ENCODE results near the gene SNX6. TPM values are rescaled to one million over a fixed set of nuclear protein-coding genes. Genes with fewer than 3 reads are reported as not detected.

SNX6 gene
- total RNA-seq, 1 donor from 2014 or later, result 365 TPM

DNA sequence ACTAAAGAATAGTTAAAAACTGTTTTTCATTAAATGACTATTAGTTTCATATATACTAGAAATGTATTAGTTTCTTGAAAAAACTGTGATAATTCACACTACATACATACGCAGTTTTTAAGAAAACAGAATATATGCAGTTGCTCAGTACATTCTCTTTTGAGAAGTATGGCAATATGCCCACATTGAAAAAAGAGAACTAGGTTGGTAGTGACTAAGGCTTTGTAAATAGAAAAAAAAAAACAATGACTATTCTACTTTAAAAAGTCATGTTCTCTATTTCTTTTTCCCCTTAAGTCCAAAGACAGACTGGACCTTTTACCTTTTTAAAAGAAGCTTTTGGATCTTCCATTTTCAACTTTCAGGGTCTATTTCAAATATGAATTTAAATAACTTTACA is 25.0 kb downstream of the SNX6 start:
- H3K9me3 Mint-ChIP-seq, result no peaks in the 10 kb centered on the region
- H3K27me3 ChIP-seq, result no peaks in the 10 kb centered on the region
- H3K9me3 ChIP-seq (ENCODE audit: low read depth), result no peaks in the 10 kb centered on the region
- H3K36me3 ChIP-seq, result peaks cover 31% of the 10 kb centered on the region
- peaks cover 22% of the 10 kb centered on the region for H3K36me3 Mint-ChIP-seq
- H3K4me1 ChIP-seq, result no peaks in the 10 kb centered on the region
- H3F3A ChIP-seq (ENCODE audit: low read depth), result no peaks in the 10 kb centered on the region
- H4K20me1 ChIP-seq (ENCODE audit: low read depth), result no peaks in the 10 kb centered on the region
- H2AFZ ChIP-seq (replicated peaks), result no peak overlapping the region
- DNase-seq (ENCODE audit: low spot score), result no peak
- no peak overlapping the region for H3K4me2 ChIP-seq
- no peak overlapping the region for H3K4me3 ChIP-seq
- no peak overlapping the region for H3K4me3 Mint-ChIP-seq
- H3K27ac Mint-ChIP-seq, result no peak overlapping the region
- no peak for TF ChIP-seq EZH2 (IDR thresholded peaks at IDR 0.05)
- TF ChIP-seq, protein P1, sequence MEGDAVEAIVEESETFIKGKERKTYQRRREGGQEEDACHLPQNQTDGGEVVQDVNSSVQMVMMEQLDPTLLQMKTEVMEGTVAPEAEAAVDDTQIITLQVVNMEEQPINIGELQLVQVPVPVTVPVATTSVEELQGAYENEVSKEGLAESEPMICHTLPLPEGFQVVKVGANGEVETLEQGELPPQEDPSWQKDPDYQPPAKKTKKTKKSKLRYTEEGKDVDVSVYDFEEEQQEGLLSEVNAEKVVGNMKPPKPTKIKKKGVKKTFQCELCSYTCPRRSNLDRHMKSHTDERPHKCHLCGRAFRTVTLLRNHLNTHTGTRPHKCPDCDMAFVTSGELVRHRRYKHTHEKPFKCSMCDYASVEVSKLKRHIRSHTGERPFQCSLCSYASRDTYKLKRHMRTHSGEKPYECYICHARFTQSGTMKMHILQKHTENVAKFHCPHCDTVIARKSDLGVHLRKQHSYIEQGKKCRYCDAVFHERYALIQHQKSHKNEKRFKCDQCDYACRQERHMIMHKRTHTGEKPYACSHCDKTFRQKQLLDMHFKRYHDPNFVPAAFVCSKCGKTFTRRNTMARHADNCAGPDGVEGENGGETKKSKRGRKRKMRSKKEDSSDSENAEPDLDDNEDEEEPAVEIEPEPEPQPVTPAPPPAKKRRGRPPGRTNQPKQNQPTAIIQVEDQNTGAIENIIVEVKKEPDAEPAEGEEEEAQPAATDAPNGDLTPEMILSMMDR (IDR thresholded peaks at IDR 0.05), result no peak
- no peak for TF ChIP-seq EZH2phosphoT487 (IDR thresholded peaks at IDR 0.05)
- H3K79me2 ChIP-seq (ENCODE audit: low read depth), result no peaks in the 10 kb centered on the region
- no peaks in the 10 kb centered on the region for H3K27me3 Mint-ChIP-seq (ENCODE audit: insufficient read depth, low read depth)
- no peaks in the 10 kb centered on the region for H3K4me1 Mint-ChIP-seq
- H3K27ac ChIP-seq, result no peak overlapping the region
- no peak overlapping the region for H3K9ac ChIP-seq

DNA sequence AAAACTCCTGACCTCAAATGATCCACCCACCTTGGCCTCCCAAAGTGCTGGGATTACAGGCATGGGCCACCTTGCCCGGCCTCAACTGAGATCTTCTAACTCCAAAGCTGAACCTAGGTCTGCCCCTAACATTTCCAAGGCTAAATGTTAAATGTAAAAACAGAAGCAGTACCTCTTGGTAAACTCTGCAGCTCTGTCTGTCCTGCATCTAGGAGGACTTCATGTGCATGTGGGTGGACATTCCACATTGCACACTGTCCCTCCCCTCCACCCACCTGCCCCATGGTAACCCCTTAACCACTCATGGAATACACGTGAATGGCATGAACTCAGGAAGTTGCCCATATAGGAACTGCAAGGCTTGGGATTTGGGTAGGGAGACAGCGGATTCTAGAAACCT is 33.1 kb downstream of the SNX6 start:
- H3K27ac ChIP-seq, result no peak overlapping the region
- no peaks in the 10 kb centered on the region for H3F3A ChIP-seq (ENCODE audit: low read depth)
- H3K9me3 Mint-ChIP-seq, result no peaks in the 10 kb centered on the region
- no peaks in the 10 kb centered on the region for H3K79me2 ChIP-seq (ENCODE audit: low read depth)
- no peaks in the 10 kb centered on the region for H3K27me3 ChIP-seq
- H3K4me1 Mint-ChIP-seq, result no peaks in the 10 kb centered on the region
- TF ChIP-seq EZH2phosphoT487 (IDR thresholded peaks at IDR 0.05) (no peak), EZH2 (IDR thresholded peaks at IDR 0.05) (no peak)
- TF ChIP-seq, protein P1 (IDR thresholded peaks at IDR 0.05), result no peak
- no peaks in the 10 kb centered on the region for H3K4me1 ChIP-seq
- no peaks in the 10 kb centered on the region for H3K9me3 ChIP-seq (ENCODE audit: low read depth)
- H3K4me2 ChIP-seq, result no peak overlapping the region
- H3K27me3 Mint-ChIP-seq (ENCODE audit: insufficient read depth, low read depth), result no peaks in the 10 kb centered on the region
- peaks cover 30% of the 10 kb centered on the region for H3K36me3 Mint-ChIP-seq
- H3K27ac Mint-ChIP-seq, result no peak overlapping the region
- H4K20me1 ChIP-seq (ENCODE audit: low read depth), result no peaks in the 10 kb centered on the region
- H3K36me3 ChIP-seq, result peaks cover 9% of the 10 kb centered on the region
- H2AFZ ChIP-seq (replicated peaks), result no peak overlapping the region
- H3K4me3 ChIP-seq, result no peak overlapping the region
- H3K9ac ChIP-seq, result no peak overlapping the region
- no peak for DNase-seq (ENCODE audit: low spot score)
- no peak overlapping the region for H3K4me3 Mint-ChIP-seq

DNA sequence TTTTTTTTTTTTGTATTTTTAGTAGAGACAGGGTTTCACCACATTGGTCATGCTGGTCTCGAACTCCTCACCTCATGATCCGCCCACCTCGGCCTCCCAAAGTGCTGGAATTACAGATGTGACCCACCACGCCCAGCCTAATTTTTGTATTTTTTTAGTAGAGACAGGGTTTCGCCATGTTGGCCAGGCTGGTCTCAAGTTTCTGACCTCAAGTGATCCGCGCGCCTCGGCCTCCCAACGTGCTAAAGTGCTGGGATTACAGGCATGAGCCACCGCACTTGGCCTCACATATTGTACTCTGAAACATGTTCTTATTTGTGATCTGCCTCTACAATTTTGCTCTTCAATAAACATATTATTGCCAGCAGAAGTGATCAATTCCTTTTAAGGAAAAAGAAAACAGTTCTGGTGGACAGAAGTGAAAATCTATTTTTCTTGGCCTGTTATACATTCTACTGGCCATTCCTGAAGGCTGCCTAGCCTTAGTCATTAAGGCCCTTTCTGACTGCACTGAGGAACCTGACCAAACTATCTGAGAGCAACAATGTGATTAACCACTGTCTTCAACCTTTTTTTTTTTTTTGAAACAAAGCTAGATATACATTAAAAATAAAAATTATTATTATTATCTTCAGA is 36.1 kb downstream of the SNX6 start:
- no peaks in the 10 kb centered on the region for H3K4me1 ChIP-seq
- H3K27me3 ChIP-seq, result no peaks in the 10 kb centered on the region
- H3K9me3 ChIP-seq (ENCODE audit: low read depth), result no peaks in the 10 kb centered on the region
- Mint-ChIP-seq H3K4me1 (no peaks in the 10 kb centered on the region), H3K27me3 (ENCODE audit: insufficient read depth, low read depth) (no peaks in the 10 kb centered on the region), H3K27ac (no peak overlapping the region), H3K4me3 (no peak overlapping the region), H3K36me3 (peaks cover 28% of the 10 kb centered on the region), H3K9me3 (no peaks in the 10 kb centered on the region)
- TF ChIP-seq EZH2phosphoT487 (IDR thresholded peaks at IDR 0.05), result no peak
- no peak for TF ChIP-seq EZH2 (IDR thresholded peaks at IDR 0.05)
- TF ChIP-seq, protein P1 (IDR thresholded peaks at IDR 0.05), result no peak
- H3K79me2 ChIP-seq (ENCODE audit: low read depth), result no peaks in the 10 kb centered on the region
- H3K36me3 ChIP-seq, result peaks cover 15% of the 10 kb centered on the region
- no peaks in the 10 kb centered on the region for H3F3A ChIP-seq (ENCODE audit: low read depth)
- DNase-seq (ENCODE audit: low spot score), result no peak
- H3K4me2 ChIP-seq, result no peak overlapping the region
- H3K4me3 ChIP-seq, result no peak overlapping the region
- no peak overlapping the region for H3K27ac ChIP-seq
- no peaks in the 10 kb centered on the region for H4K20me1 ChIP-seq (ENCODE audit: low read depth)
- H2AFZ ChIP-seq (replicated peaks), result no peak overlapping the region
- H3K9ac ChIP-seq, result no peak overlapping the region

Data from neural progenitor cell (in vitro differentiated cells).